Fibroblast of mammary gland (primary cell): Measurements from ENCODE around the gene COL27A1.

ENCODE experiments used
- DNase-seq: peaks from one replicate; pipeline ENCODE4 v3.0.0-alpha.2; 2010; ENCODE audit warnings: low read depth
- H3K4me3 ChIP-seq: 2 replicates; pipeline ENCODE4 v1.5.1; 2011; ENCODE audit warnings: low read depth, mild to moderate bottlenecking, low read length, moderate library complexity; ENCODE audit not compliant: control insufficient read depth
- CTCF ChIP-seq: conservative IDR thresholded peaks from 2 replicates; pipeline ENCODE4 v1.5.1; 2011; ENCODE audit warnings: low read depth, low read length, inconsistent platforms; ENCODE audit not compliant: control insufficient read depth, insufficient read depth

Gene COL27A1

GRCh38 chr9:114256827-114257328, 101.5 kb downstream of the COL27A1 start:
- no peak overlapping the region for H3K4me3 ChIP-seq
- no peak for TF ChIP-seq CTCF
- DNase-seq: no peak

- DNase-seq: no peak
- no peak overlapping the region for H3K4me3 ChIP-seq
- no peak for TF ChIP-seq CTCF
Observed at GRCh38 chr9:114258218-114258617, 102.9 kb downstream of the COL27A1 start.

GRCh38 chr9:114258866-114259797, 103.8 kb downstream of the COL27A1 start:
- no peak for DNase-seq
- no peak for TF ChIP-seq CTCF
- no peak overlapping the region for H3K4me3 ChIP-seq

- DNase-seq: no peak
- H3K4me3 ChIP-seq: no peak overlapping the region
- TF ChIP-seq CTCF: no peak
Observed at GRCh38 chr9:114259798-114260523, 104.6 kb downstream of the COL27A1 start.

- no peak overlapping the region for H3K4me3 ChIP-seq
- TF ChIP-seq CTCF: no peak
- no peak for DNase-seq
Observed at GRCh38 chr9:114261026-114261425, 105.7 kb downstream of the COL27A1 start.

- TF ChIP-seq CTCF: no peak
- DNase-seq: no peak
- no peak overlapping the region for H3K4me3 ChIP-seq
Observed at GRCh38 chr9:114261987-114262386, 106.7 kb downstream of the COL27A1 start.
